BLaER1 (cell line): ENCODE data around the gene ETS2.

Source experiments
- H3K27ac ChIP-seq: shearing (Covaris generic); formaldehyde crosslinking; 2 replicates; pipeline ENCODE4 v1.8.1; 2022
- H3K27me3 ChIP-seq: shearing (Covaris generic); formaldehyde crosslinking; 2 replicates; pipeline ENCODE4 v1.8.1; 2022
- H3K36me3 ChIP-seq: shearing (Covaris generic); formaldehyde crosslinking; 2 replicates; pipeline ENCODE4 v1.8.1; 2022
- H3K4me1 ChIP-seq: shearing (Covaris generic); formaldehyde crosslinking; 2 replicates; pipeline ENCODE4 v1.8.1; 2022
- H3K4me2 ChIP-seq: shearing (Covaris generic); formaldehyde crosslinking; 2 replicates; pipeline ENCODE4 v1.8.1; 2022
- H3K4me3 ChIP-seq: shearing (Covaris generic); formaldehyde crosslinking; 2 replicates; pipeline ENCODE4 v1.8.1; 2022
- H3K9ac ChIP-seq: shearing (Covaris generic); formaldehyde crosslinking; 2 replicates; pipeline ENCODE4 v1.8.1; 2022
- H3K9me3 ChIP-seq: shearing (Covaris generic); formaldehyde crosslinking; 2 replicates; pipeline ENCODE4 v1.8.1; 2022
- H4K20me1 ChIP-seq: shearing (Covaris generic); formaldehyde crosslinking; 2 replicates; pipeline ENCODE4 v1.8.1; 2022
- Cebpa-rat ChIP-seq: shearing (Covaris generic); IDR thresholded peaks from 2 replicates; pipeline ENCODE4 v1.8.1; 2022

ETS2 gene

DNA sequence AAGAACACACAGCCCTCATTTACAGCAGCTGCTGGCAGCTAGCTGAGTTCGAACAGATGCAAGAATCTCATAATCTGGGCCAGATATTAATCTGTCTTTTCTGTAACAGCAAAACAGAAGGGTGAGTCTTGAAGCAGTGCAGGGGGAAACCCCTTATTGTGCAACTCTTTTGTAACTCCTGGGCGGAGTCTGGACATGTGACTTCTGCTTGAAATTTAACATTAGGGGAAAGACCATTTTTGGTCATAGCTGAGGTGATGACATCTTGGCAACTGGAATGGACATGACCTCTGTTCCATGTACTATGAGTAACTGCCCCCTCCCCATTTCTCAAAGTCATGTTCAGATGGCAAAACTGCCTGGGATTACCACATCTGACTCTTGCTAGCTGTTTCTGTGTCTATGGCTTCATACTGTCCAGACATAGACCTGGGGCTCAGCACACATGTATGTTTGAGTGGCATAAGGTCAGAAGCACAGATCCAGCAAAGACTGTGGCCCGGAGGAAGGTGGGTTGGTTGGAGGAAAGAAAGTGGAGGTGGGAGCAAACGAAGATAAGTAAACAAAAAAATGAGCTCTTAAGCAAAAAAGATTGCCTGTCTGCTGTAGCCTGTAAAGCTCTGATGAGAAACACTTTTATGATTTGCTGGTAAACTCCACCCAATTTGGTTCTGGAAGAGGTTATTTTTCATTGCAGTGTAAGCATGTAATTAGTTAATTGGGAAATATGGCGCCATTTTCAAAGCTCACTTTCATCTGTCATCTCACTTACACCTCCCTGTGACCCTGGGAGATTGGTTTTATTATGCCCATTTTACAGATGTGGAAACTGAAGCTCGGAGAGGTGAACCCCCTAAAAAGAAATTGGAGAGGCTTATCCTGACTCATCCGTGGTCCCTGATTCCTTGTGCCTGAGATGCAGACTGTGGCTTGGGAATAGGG, 26.1 kb downstream of the ETS2 start:
- Histone ChIP-seq H3K36me3 (no peaks in the 10 kb centered on the region), H4K20me1 (no peaks in the 10 kb centered on the region), H3K9ac (no peak overlapping the region), H3K4me2 (no peak overlapping the region; the same call in 1 of the 2 replicates), H3K27me3 (no peaks in the 10 kb centered on the region), H3K4me3 (no peak overlapping the region), H3K4me1 (peaks cover 2% of the 10 kb centered on the region; the same call in 1 of the 2 replicates), H3K27ac (no peak overlapping the region), H3K9me3 (peaks cover 13% of the 10 kb centered on the region)
- TF ChIP-seq Cebpa-rat, result peak; percentile 97

DNA sequence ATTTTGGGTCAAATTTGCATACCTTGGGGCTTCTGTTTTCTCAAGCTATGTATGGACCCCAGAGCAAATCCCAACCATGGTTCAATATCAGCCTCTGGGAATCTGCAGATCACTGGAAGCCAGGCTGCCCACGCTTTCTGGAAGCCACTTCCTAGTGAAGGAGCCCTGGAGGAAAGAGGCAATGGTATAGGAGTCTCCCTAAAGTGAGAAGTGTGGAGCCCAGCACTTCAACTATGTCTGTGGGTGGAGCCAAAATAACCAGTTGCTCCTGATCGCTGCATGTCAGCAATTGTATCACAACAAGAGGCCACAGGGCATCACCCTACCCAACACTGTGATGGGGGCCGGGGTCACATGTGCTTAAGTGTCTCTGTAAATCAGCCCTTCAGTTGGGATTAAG, 26.9 kb downstream of the ETS2 start:
- Histone ChIP-seq H3K4me3 (no peak overlapping the region), H4K20me1 (no peaks in the 10 kb centered on the region), H3K27me3 (no peaks in the 10 kb centered on the region), H3K27ac (no peak overlapping the region), H3K36me3 (no peaks in the 10 kb centered on the region), H3K4me2 (no peak overlapping the region), H3K9me3 (peaks cover 5% of the 10 kb centered on the region), H3K4me1 (peaks cover 3% of the 10 kb centered on the region; the same call in 1 of the 2 replicates), H3K9ac (no peak overlapping the region)
- TF ChIP-seq Cebpa-rat, result no peak

DNA sequence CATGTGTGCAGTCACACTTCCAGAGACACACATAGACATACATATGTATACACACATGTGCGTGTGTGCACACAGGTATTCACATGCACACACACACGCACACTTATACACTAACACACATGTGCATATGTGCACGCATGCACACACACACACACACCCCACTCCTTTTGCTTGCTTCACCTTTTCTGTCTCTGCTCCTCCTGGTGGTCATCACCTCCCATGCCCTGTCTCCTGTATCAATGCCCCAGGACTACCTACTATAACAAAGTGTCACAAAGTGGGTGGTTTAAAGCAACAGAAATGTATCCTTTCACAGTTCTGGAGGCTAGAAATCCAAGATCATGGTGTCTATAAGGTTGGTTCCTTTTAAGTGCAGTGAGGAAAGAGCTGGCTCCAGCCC, 27.4 kb downstream of the ETS2 start:
- no peaks in the 10 kb centered on the region for H3K36me3 ChIP-seq
- H4K20me1 ChIP-seq, result no peaks in the 10 kb centered on the region
- H3K27me3 ChIP-seq, result no peaks in the 10 kb centered on the region
- no peak overlapping the region for H3K27ac ChIP-seq
- H3K9ac ChIP-seq, result no peak overlapping the region
- no peak overlapping the region for H3K4me3 ChIP-seq
- peaks cover under 1% of the 10 kb centered on the region; the same call in 1 of the 2 replicates for H3K9me3 ChIP-seq
- H3K4me2 ChIP-seq, result no peak overlapping the region
- peaks cover 3% of the 10 kb centered on the region; the same call in 1 of the 2 replicates for H3K4me1 ChIP-seq
- TF ChIP-seq Cebpa-rat, result no peak

DNA sequence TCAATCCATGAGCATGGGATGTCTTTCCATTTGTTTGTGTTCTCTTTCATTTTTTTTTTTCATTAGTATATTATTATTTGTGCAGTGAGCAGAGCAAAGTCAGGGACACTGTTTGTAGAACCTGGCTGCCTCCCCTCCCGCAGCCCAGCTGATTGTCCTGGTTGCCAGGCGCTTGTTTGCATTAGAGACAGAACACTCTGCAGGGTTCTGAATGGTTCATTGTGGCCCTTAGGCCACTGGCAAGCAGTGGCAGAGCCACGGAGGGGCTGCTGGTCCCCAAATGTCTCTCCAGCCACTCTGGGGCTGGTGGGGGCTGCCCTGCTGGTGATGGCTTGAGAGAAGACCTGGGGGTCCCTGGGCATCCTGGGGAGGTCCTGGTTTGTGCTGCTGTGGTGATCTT, 29.0 kb downstream of the ETS2 start:
- no peaks in the 10 kb centered on the region for H3K36me3 ChIP-seq
- H3K4me2 ChIP-seq, result no peak overlapping the region
- H3K4me1 ChIP-seq, result peaks cover 3% of the 10 kb centered on the region; the same call in 1 of the 2 replicates
- no peak overlapping the region for H3K9ac ChIP-seq
- no peaks in the 10 kb centered on the region for H3K27me3 ChIP-seq
- TF ChIP-seq Cebpa-rat, result no peak
- H3K9me3 ChIP-seq, result no peaks in the 10 kb centered on the region
- no peak overlapping the region for H3K27ac ChIP-seq
- no peak overlapping the region for H3K4me3 ChIP-seq
- H4K20me1 ChIP-seq, result no peaks in the 10 kb centered on the region

DNA sequence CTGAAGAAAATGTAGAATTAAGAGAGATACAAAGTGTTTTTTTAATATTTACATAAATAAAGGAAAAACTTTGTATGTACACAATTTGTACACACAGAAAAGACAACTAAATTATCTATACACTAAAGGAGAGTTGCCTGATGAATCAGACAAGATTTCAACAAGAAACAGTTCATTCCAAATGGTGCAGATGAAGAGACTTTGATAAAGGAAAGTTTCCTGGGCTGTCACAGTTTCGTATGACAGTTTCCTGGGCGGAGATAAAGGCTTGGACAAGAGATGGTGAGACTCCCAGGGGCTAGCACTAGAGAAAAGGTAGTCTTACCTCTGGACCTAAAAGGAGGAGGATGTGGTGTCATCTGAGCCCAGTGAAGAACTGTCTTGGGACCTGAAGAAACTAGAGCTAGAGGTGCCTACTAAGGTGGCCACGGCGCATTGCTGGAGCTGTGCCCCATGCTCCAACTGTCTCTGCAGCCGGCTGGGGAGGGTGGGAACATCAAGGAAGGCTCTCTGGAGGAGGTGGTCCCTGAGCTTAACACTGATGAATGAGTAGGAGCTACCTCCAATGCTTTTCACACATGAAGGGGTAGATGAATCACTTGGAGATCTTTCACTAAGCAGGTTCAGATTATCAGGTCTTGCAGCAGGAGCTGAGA, 32.2 kb downstream of the ETS2 start:
- Histone ChIP-seq H4K20me1 (no peaks in the 10 kb centered on the region), H3K27me3 (no peaks in the 10 kb centered on the region), H3K36me3 (no peaks in the 10 kb centered on the region), H3K4me1 (0 out of 2 replicates have a peak, but pooled peaks cover 3% of the 10 kb centered on the region), H3K27ac (no peak overlapping the region), H3K9me3 (peaks cover 3% of the 10 kb centered on the region; the same call in 1 of the 2 replicates), H3K4me3 (no peak overlapping the region), H3K4me2 (no peak overlapping the region), H3K9ac (no peak overlapping the region)
- TF ChIP-seq Cebpa-rat, result no peak

DNA sequence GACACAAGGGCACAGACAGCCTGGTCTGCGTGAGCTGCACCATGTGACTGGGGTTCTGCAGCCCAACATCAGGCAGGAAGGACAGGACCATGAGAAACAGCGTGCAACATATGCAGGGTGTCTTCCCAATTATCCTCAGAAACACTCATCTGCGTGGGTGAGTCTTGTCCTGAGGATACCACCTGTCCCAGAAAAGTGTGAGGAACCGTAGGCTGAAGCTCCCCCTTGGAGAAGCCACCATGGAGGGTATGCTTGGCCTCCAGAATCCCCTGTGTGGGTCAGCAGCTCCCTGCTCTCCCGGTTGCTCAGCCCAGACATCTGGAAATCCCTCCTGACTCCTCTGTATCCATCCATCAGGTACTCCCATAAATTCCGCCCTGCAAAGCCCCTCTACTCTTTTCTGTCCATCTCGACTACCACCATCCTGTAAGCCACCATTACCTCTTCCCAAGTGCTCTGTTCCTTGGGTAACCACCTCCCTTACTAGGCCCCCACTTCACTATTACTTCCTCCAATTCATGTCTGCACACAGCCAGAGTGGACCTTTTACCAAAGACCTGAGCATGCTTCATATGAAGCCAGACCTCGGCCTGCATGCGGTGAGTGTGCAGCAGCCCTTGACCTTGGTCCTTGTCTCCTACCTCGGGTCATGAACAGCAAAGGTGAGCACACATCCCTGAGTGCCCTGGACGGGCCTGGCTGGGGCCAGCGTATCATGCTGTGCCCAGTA, 33.0 kb downstream of the ETS2 start:
- Histone ChIP-seq H3K27me3 (no peaks in the 10 kb centered on the region), H3K9me3 (peaks cover 3% of the 10 kb centered on the region; the same call in 1 of the 2 replicates), H3K36me3 (no peaks in the 10 kb centered on the region), H3K27ac (no peak overlapping the region), H3K9ac (no peak overlapping the region), H3K4me3 (no peak overlapping the region), H4K20me1 (no peaks in the 10 kb centered on the region), H3K4me2 (no peak overlapping the region), H3K4me1 (0 out of 2 replicates have a peak, but pooled peaks cover 3% of the 10 kb centered on the region)
- TF ChIP-seq Cebpa-rat, result no peak

DNA sequence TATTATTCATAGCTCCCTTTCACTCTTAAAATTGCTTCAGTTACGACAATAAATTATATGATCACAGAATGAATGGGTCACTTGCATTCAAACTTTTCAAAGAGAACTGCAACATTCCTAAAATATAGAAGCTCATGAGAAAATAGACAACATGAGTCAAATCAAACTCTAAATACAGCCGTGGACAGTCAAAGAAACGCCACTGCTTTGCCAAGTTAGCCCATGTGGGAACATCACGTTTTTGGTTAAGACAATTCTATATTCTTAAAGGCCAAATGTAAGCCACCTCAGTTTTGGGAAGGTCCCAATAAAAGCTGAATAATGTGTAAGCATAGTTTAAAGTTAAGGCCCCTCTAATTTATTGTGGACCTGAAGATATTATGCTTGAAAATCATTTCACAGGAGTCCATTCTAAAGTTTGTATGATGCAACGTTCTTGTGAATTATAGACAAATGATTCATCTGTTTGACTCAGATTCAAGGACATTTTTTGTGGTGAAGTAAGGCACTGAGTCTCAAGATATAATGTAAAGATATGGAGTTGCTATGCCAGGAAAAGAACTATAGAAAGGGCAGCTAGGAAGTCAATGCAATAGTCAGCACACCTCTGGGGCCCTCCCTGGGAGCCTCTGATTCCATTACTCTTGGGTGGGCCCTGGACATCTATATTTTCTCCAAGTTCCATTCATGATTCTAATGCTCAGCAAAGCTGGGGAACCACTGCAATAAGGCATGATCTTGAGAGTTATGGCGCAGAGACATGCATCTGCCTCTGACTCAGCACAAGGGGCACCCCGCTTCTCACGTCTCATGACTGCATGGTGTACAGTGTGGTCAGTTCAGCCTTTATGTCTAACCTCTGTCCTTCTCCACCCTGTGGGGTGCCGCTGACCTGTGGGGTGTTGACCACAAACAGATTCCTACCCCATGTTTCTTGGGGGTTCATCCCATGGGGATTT, 33.9 kb downstream of the ETS2 start:
- Histone ChIP-seq H3K4me1 (0 out of 2 replicates have a peak, but pooled peaks cover 3% of the 10 kb centered on the region), H4K20me1 (no peaks in the 10 kb centered on the region), H3K9me3 (peaks cover 3% of the 10 kb centered on the region; the same call in 1 of the 2 replicates), H3K4me2 (no peak overlapping the region), H3K36me3 (no peaks in the 10 kb centered on the region), H3K4me3 (no peak overlapping the region), H3K9ac (no peak overlapping the region), H3K27ac (no peak overlapping the region), H3K27me3 (no peaks in the 10 kb centered on the region)
- no peak for TF ChIP-seq Cebpa-rat

DNA sequence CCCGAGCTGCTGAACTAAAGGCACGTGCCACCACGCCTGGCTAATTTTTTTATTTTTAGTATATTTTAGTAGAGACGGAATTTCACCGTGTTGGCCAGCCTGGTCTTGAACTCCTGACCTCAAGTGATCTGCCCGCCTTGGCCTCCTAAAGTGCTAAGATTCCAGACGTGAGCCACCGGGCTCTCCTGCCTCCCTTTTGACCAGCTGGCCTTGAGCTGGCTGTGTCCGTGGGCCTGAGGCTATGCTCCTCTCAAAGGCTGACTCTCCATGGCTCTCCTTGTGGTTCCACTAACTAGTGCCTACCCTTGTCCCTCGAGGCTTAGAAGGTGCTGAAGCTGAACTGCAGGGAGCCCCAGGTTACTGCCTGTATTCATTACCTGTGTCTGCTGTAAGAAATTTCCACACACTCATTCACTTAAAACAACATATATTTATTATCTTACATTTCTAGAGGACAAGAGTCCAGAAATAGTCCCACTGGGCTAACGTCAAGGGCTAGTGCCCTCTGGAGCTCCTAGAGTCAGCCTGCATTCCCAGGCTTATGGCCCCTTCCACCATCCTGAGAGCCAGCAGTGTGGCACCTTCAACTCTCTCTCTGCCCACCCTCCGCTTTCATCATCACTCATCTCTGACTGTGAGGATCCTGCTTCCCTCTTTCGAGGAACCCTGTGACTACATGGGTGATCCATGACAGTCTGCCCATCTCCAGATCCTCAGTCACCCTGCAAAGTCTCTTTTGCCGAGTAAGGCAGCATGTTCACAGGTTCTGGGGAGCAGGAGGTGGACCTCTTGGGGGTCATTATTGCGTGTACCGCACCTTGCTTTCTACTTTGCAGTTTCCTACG, 34.9 kb downstream of the ETS2 start:
- Histone ChIP-seq H3K27ac (no peak overlapping the region), H3K4me2 (no peak overlapping the region), H4K20me1 (no peaks in the 10 kb centered on the region), H3K9me3 (peaks cover 3% of the 10 kb centered on the region; the same call in 1 of the 2 replicates), H3K4me1 (0 out of 2 replicates have a peak, but pooled peaks cover 3% of the 10 kb centered on the region), H3K4me3 (no peak overlapping the region), H3K9ac (no peak overlapping the region), H3K27me3 (no peaks in the 10 kb centered on the region), H3K36me3 (no peaks in the 10 kb centered on the region)
- TF ChIP-seq Cebpa-rat, result no peak
